Measurements from ENCODE around the gene ING5. TPM values are rescaled to one million over a fixed set of nuclear protein-coding genes. Genes with fewer than 3 reads are reported as not detected.

ING5 gene
- total RNA-seq, 2 experiments from 2014 or later: 65.4 to 90.9 TPM

DNA sequence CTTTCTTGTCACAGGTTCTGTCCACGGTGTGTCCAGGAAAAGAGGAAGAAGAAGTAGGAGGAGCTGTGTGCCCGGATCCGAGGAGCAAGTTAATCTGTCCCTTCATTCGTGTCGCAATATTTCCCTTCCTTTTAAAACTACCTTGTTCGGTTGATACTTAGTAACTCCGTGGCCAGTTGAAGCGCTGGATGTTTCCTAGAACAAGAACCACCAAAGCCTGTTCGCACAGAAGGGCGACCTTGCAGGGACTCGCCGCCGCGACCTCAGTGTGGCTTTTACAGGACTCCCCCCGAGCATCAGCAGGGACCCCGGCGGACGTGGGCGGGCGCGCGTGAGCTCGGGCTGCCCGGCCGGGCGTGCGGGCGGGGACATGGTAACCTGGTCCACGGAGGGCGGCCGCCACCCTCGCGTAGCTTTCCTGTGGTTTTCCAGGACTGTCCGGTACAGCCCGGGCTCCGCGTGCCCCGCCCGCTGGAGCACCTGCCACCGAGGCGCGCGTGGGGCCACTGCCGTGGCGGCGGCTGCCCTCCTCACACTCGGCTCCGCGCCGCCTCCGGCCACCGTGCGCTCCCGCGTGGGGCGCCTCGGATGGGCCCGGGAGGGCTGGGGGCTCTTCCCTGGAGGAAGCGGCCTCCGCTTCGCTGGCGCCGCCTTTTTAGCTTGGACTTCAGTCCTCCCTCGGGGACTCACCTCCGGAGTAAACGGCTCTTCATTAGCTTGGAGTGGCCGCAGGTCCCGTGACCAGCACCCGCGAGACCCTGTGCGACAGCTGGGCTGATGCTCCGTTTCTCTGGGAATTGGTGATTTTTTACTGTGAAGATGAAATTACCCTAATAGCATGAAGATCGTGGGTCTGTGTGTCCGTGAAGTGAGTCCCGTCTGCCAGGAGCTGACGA, 23.4 kb downstream of the ING5 start:
- TF ChIP-seq EZH2phosphoT487 (IDR thresholded peaks at IDR 0.05; ENCODE audit: borderline replicate concordance, low read depth, low read length): no peak
- TF ChIP-seq, protein P1, sequence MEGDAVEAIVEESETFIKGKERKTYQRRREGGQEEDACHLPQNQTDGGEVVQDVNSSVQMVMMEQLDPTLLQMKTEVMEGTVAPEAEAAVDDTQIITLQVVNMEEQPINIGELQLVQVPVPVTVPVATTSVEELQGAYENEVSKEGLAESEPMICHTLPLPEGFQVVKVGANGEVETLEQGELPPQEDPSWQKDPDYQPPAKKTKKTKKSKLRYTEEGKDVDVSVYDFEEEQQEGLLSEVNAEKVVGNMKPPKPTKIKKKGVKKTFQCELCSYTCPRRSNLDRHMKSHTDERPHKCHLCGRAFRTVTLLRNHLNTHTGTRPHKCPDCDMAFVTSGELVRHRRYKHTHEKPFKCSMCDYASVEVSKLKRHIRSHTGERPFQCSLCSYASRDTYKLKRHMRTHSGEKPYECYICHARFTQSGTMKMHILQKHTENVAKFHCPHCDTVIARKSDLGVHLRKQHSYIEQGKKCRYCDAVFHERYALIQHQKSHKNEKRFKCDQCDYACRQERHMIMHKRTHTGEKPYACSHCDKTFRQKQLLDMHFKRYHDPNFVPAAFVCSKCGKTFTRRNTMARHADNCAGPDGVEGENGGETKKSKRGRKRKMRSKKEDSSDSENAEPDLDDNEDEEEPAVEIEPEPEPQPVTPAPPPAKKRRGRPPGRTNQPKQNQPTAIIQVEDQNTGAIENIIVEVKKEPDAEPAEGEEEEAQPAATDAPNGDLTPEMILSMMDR (conservative IDR thresholded peaks at IDR 0.05; ENCODE audit: low read length): no peak
- Histone ChIP-seq H3K36me3 (ENCODE audit: insufficient read depth, low read length) (peaks cover 46% of the 10 kb centered on the region), H4K20me1 (ENCODE audit: insufficient read depth, low read length) (no peaks in the 10 kb centered on the region), H3K9me2 (ENCODE audit: insufficient read depth, low read length) (no peaks in the 10 kb centered on the region), H3K27ac (ENCODE audit: low read depth, low read length, poor library complexity, severe bottlenecking) (no peak overlapping the region), H3K4me2 (ENCODE audit: low read length) (no peak overlapping the region), H3K79me2 (ENCODE audit: insufficient read depth, low read depth, low read length) (no peaks in the 10 kb centered on the region), H3K4me1 (ENCODE audit: insufficient read depth, low read length, poor library complexity, severe bottlenecking) (no peaks in the 10 kb centered on the region), H3K9me3 (ENCODE audit: low read length) (peaks cover 11% of the 10 kb centered on the region; the same call in 1 of the 2 replicates), H2AFZ (ENCODE audit: low read length) (no peak overlapping the region), H3K4me3 (ENCODE audit: low read depth, low read length, poor library complexity, severe bottlenecking) (no peak overlapping the region)
- CTCF ChIA-PET (ENCODE audit: unreplicated experiment): interaction anchor here (0.5 kb wide), 1 partner anchor 150 kb away, joined by 3 read pairs; no protein-coding TSS in a partner anchor
- intact Hi-C loops (cut with micrococcal nuclease; ENCODE audit: unreplicated experiment): no loop called here
- POLR2A ChIA-PET: no interaction called here
- BruUV-seq (replicated peaks): no TSS peak
- DNase-seq (ENCODE audit: low spot score): no peak

DNA sequence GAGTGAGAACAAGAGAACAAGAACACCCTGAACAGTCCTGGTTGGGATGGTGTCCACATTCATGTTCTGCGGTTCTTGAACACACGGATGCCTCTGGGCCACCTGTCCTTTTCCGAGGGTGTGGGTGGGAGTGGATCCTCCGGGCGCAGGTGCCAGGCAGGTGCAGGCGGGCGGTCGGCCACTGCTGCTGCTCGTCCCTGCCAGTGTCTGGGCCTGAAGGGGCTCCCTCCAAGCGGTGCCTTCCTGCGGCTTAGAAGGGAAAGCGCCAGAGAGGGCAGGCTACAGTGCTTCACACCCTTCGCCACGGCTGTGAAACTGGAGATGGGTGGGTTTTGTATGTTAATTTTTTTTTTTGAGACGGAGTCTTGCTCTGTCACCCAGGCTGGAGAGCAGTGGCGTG, 24.6 kb downstream of the ING5 start:
- H3K36me3 ChIP-seq (ENCODE audit: insufficient read depth, low read length): peaks cover 34% of the 10 kb centered on the region
- H2AFZ ChIP-seq (ENCODE audit: low read length): no peak overlapping the region
- intact Hi-C loops (cut with micrococcal nuclease; ENCODE audit: unreplicated experiment): no loop called here
- no peak overlapping the region for H3K27ac ChIP-seq (ENCODE audit: low read depth, low read length, poor library complexity, severe bottlenecking)
- TF ChIP-seq, protein P1 (conservative IDR thresholded peaks at IDR 0.05; ENCODE audit: low read length): no peak
- no peak for TF ChIP-seq EZH2phosphoT487 (IDR thresholded peaks at IDR 0.05; ENCODE audit: borderline replicate concordance, low read depth, low read length)
- BruUV-seq (replicated peaks): no TSS peak
- no peaks in the 10 kb centered on the region for H4K20me1 ChIP-seq (ENCODE audit: insufficient read depth, low read length)
- CTCF ChIA-PET (ENCODE audit: unreplicated experiment): no interaction called here
- H3K79me2 ChIP-seq (ENCODE audit: insufficient read depth, low read depth, low read length): no peaks in the 10 kb centered on the region
- H3K4me2 ChIP-seq (ENCODE audit: low read length): no peak overlapping the region
- no peaks in the 10 kb centered on the region for H3K9me2 ChIP-seq (ENCODE audit: insufficient read depth, low read length)
- no peak overlapping the region for H3K4me3 ChIP-seq (ENCODE audit: low read depth, low read length, poor library complexity, severe bottlenecking)
- no peaks in the 10 kb centered on the region for H3K4me1 ChIP-seq (ENCODE audit: insufficient read depth, low read length, poor library complexity, severe bottlenecking)
- DNase-seq (ENCODE audit: low spot score): no peak
- POLR2A ChIA-PET: no interaction called here
- H3K9me3 ChIP-seq (ENCODE audit: low read length): peaks cover 11% of the 10 kb centered on the region; the same call in 1 of the 2 replicates

DNA sequence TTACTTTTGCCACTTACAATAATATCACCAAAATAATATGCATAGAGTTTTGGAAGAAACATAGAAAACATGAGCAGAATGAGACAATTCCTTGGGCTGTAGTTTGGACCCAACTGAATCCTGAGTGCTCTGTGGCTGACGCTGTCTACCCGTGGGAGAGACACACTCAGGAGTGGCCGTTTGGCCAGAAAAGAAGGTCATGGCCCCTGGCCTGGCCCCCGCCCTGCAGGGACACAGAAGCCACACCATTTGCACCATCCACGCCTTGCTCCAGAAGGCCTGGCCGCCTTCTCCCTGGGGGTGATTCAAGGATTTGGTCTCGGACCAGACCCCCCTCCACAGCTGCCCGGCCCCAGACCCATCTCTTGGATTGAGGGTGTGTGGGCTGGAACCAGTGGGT, 26.2 kb downstream of the ING5 start:
- Histone ChIP-seq H3K36me3 (ENCODE audit: insufficient read depth, low read length) (peaks cover 19% of the 10 kb centered on the region), H3K4me1 (ENCODE audit: insufficient read depth, low read length, poor library complexity, severe bottlenecking) (peaks cover 8% of the 10 kb centered on the region), H2AFZ (ENCODE audit: low read length) (no peak overlapping the region), H3K79me2 (ENCODE audit: insufficient read depth, low read depth, low read length) (no peaks in the 10 kb centered on the region), H3K27ac (ENCODE audit: low read depth, low read length, poor library complexity, severe bottlenecking) (no peak overlapping the region), H3K9me2 (ENCODE audit: insufficient read depth, low read length) (no peaks in the 10 kb centered on the region), H3K9me3 (ENCODE audit: low read length) (0 out of 2 replicates have a peak, but pooled peaks cover 3% of the 10 kb centered on the region), H4K20me1 (ENCODE audit: insufficient read depth, low read length) (no peaks in the 10 kb centered on the region), H3K4me3 (ENCODE audit: low read depth, low read length, poor library complexity, severe bottlenecking) (no peak overlapping the region), H3K4me2 (ENCODE audit: low read length) (no peak overlapping the region)
- TF ChIP-seq, protein P1 (conservative IDR thresholded peaks at IDR 0.05; ENCODE audit: low read length): no peak
- TF ChIP-seq EZH2phosphoT487 (IDR thresholded peaks at IDR 0.05; ENCODE audit: borderline replicate concordance, low read depth, low read length): no peak
- ChIA-PET POLR2A (no interaction called here), CTCF (ENCODE audit: unreplicated experiment) (no interaction called here)
- no peak for DNase-seq (ENCODE audit: low spot score)
- intact Hi-C loops (cut with micrococcal nuclease; ENCODE audit: unreplicated experiment): no loop called here
- BruUV-seq (replicated peaks): no TSS peak

Measured in OCI-LY7 (cell line).